IMR-90 (cell line): ENCODE data around the gene CKLF. TPM values are rescaled to one million over a fixed set of nuclear protein-coding genes. Genes with fewer than 3 reads are reported as not detected.

Source experiments
- ATAC-seq: fragments of 200-7000 bp; cut with Tn5 transposase; 2 replicates; pipeline ENCODE4 v1.9.1; 2020; ENCODE audit warnings: low read depth, mild to moderate bottlenecking, moderate library complexity
- BruUV-seq: library from RNA; stranded (reverse); fragments of 400-500 nt; replicated peaks from 2 replicates; lab custom pipeline; 2021; lab: Mats Ljungman, UMichigan
- CTCF ChIA-PET: fragments of 300-600 bp; formaldehyde crosslinking; extraction: SDS; loops from one replicate; lab custom pipeline; 2021; ENCODE audit warnings: antibody characterized with exemption; lab: Yijun Ruan, JAX
- POLR2A ChIA-PET: fragments of 300-600 bp; sonication (Branson Sonifier 250); formaldehyde crosslinking; loops from one replicate; lab custom pipeline; 2022; ENCODE audit warnings: antibody characterized with exemption; ENCODE audit not compliant: unreplicated experiment; lab: Charles Lee
- DNase-seq: peaks from one replicate; pipeline ENCODE4 v3.0.0; 2013
- H2AFZ ChIP-seq: replicated peaks from 2 replicates; pipeline ENCODE3; 2013; ENCODE audit warnings: low read length, mild to moderate bottlenecking; ENCODE audit not compliant: poor library complexity
- H2AK5ac ChIP-seq: 2 replicates; pipeline ENCODE4 v1.6.1; 2013; ENCODE audit warnings: low read depth, low read length, inconsistent platforms
- H2AK9ac ChIP-seq: replicated peaks from 2 replicates; pipeline ENCODE3; 2013; ENCODE audit warnings: mild to moderate bottlenecking, low read depth, low read length, moderate library complexity; ENCODE audit not compliant: poor library complexity
- H2BK120ac ChIP-seq: 2 replicates; pipeline ENCODE4 v1.6.1; 2013; ENCODE audit warnings: low read depth, low read length, inconsistent platforms
- H2BK15ac ChIP-seq: 3 replicates; pipeline ENCODE4 v1.6.1; 2013; ENCODE audit warnings: low read depth, low read length, inconsistent platforms
- H2BK20ac ChIP-seq: 2 replicates; pipeline ENCODE4 v1.6.1; 2013; ENCODE audit warnings: low read depth, mild to moderate bottlenecking, inconsistent platforms, low read length, moderate library complexity
- H2BK5ac ChIP-seq: 2 replicates; pipeline ENCODE4 v1.6.1; 2013; ENCODE audit warnings: mild to moderate bottlenecking, low read depth, low read length, inconsistent platforms; ENCODE audit not compliant: poor library complexity, severe bottlenecking
- H3K14ac ChIP-seq: replicated peaks from 2 replicates; pipeline ENCODE4 v1.6.1; 2013; ENCODE audit warnings: low read depth, low read length, inconsistent platforms
- H3K18ac ChIP-seq: 2 replicates; pipeline ENCODE4 v1.6.1; 2013; ENCODE audit warnings: low read depth, low read length, control low read depth
- H3K23ac ChIP-seq: 2 replicates; pipeline ENCODE4 v1.6.1; 2013; ENCODE audit warnings: low read depth, low read length, inconsistent platforms
- H3K27ac ChIP-seq: 2 replicates; pipeline ENCODE4 v1.5.1; 2013; ENCODE audit warnings: mild to moderate bottlenecking, control low read depth, low read length; ENCODE audit not compliant: insufficient read depth
- H3K27me3 ChIP-seq: 2 replicates; pipeline ENCODE4 v1.6.1; 2013; ENCODE audit warnings: low read length; ENCODE audit not compliant: control insufficient read depth, insufficient read depth
- H3K36me3 ChIP-seq: 2 replicates; pipeline ENCODE4 v1.6.1; 2013; ENCODE audit warnings: low read length, mixed read lengths; ENCODE audit not compliant: control insufficient read depth, insufficient read depth
- H3K4ac ChIP-seq: 2 replicates; pipeline ENCODE4 v1.6.1; 2013; ENCODE audit warnings: low read depth, low read length, inconsistent platforms
- H3K4me1 ChIP-seq: 2 replicates; pipeline ENCODE4 v1.6.1; 2013; ENCODE audit warnings: low read length, mixed read lengths; ENCODE audit not compliant: control insufficient read depth, insufficient read depth
- H3K4me2 ChIP-seq: 2 replicates; pipeline ENCODE4 v1.6.1; 2013; ENCODE audit warnings: low read depth, mild to moderate bottlenecking, control low read depth, low read length, moderate library complexity
- H3K4me3 ChIP-seq: 2 replicates; pipeline ENCODE4 v1.5.1; 2013; ENCODE audit warnings: low read depth, mild to moderate bottlenecking, control low read depth, low read length, moderate library complexity; ENCODE audit not compliant: insufficient read depth
- H3K56ac ChIP-seq: 2 replicates; pipeline ENCODE4 v1.6.1; 2013; ENCODE audit warnings: low read length, inconsistent platforms; ENCODE audit not compliant: insufficient read depth; ENCODE audit errors: extremely low read depth
- H3K79me1 ChIP-seq, 2 experiments: 2 replicates each; pipeline ENCODE4 v1.6.1; 2013; ENCODE audit warnings: low read length in 2 of 2, inconsistent platforms in 1 of 2, low read depth in 1 of 2
- H3K9ac ChIP-seq: 2 replicates; pipeline ENCODE4 v1.6.1; 2013; ENCODE audit warnings: low read depth, low read length, control low read depth
- H3K9me1 ChIP-seq: 2 replicates; pipeline ENCODE4 v1.6.1; 2013; ENCODE audit warnings: low read length, inconsistent platforms; ENCODE audit not compliant: insufficient read depth
- H3K9me3 ChIP-seq: 2 replicates; pipeline ENCODE4 v1.6.1; 2013; ENCODE audit warnings: low read length; ENCODE audit not compliant: control insufficient read depth, insufficient read depth
- H4K20me1 ChIP-seq: 2 replicates; pipeline ENCODE4 v1.6.1; 2013; ENCODE audit warnings: low read length, inconsistent platforms; ENCODE audit not compliant: insufficient read depth
- H4K5ac ChIP-seq: 2 replicates; pipeline ENCODE4 v1.6.1; 2013; ENCODE audit warnings: mild to moderate bottlenecking, low read depth, low read length, control low read depth
- H4K8ac ChIP-seq, 2 experiments: 2 replicates each; pipeline ENCODE4 v1.6.1; 2013; ENCODE audit warnings: low read depth in 2 of 2, low read length in 2 of 2, control low read depth in 1 of 2, inconsistent platforms in 1 of 2
- H4K91ac ChIP-seq: 2 replicates; pipeline ENCODE4 v1.6.1; 2013; ENCODE audit warnings: low read depth, low read length, inconsistent platforms; ENCODE audit not compliant: insufficient read depth
- CEBPB ChIP-seq: IDR thresholded peaks from 2 replicates; pipeline ENCODE4 v1.6.1; 2012; ENCODE audit warnings: low read depth, low read length, improper control_type of control experiment
- CHD1 ChIP-seq: IDR thresholded peaks from 2 replicates; pipeline ENCODE4 v1.6.1; 2012; ENCODE audit warnings: low read depth, low read length, improper control_type of control experiment
- MAFK ChIP-seq: IDR thresholded peaks from 2 replicates; pipeline ENCODE4 v1.6.1; 2012; ENCODE audit warnings: low read depth, low read length, improper control_type of control experiment
- MAZ ChIP-seq: IDR thresholded peaks from 2 replicates; pipeline ENCODE4 v1.6.1; 2012; ENCODE audit warnings: low read depth, mild to moderate bottlenecking, low read length, improper control_type of control experiment, moderate library complexity, borderline replicate concordance
- POLR2A ChIP-seq: IDR thresholded peaks from 2 replicates; pipeline ENCODE4 v1.6.1; 2012; ENCODE audit warnings: mild to moderate bottlenecking, low read depth, low read length
- RFX5 ChIP-seq: IDR thresholded peaks from 2 replicates; pipeline ENCODE4 v1.8.0; 2012; ENCODE audit warnings: low read depth, mild to moderate bottlenecking, low read length, moderate library complexity
- WGBS, 2 experiments: methylation state at CpG; one replicate each; pipeline versions ENCODE4 v1.1.5 to v1.1.7; 2013; ENCODE audit warnings: missing lambda C conversion rate in 2 of 2; ENCODE audit not compliant: insufficient read length in 1 of 2; ENCODE audit errors: extremely low coverage in 2 of 2; 5-methylcytosine and 5-hydroxymethylcytosine counted together
- dilution Hi-C: fragments of 300-500 bp; cut with HindIII; formaldehyde crosslinking; loops from one replicate; pipeline ENCODE4 v1.14.3; 2018; ENCODE audit warnings: low sequenced_read_pairs; ENCODE audit not compliant: unreplicated experiment
- in situ Hi-C: fragments of 300-500 bp; cut with MboI; formaldehyde crosslinking; loops from 3 replicates; pipeline ENCODE4 v1.14.3; 2019; ENCODE audit warnings: low sequenced_read_pairs, inconsistent platforms, mixed read lengths
- intact Hi-C: fragments of 100-400 bp; cut with micrococcal nuclease; formaldehyde crosslinking; loops from 2 replicates; pipeline ENCODE4 v1.10.0; 2022
- polyA plus RNA-seq, 3 experiments: library from polyadenylated mRNA; depleted of rRNA; stranded (reverse); fragments of >200 nt; gene quantifications; 2 replicates each; pipeline ENCODE4 v1.2.3, GENCODE V29; 2012; ENCODE audit warnings: low replicate concordance in 1 of 3
- total RNA-seq: library from RNA; depleted of rRNA; stranded (reverse); fragments of >200 nt; gene quantifications from 2 replicates; pipeline ENCODE4 v1.2.3, GENCODE V29; 2012
- TF ChIP-seq, protein P1 (sequence below): fragments of 150-350 bp; IDR thresholded peaks from 2 replicates; pipeline ENCODE4 v1.6.1; 2017; ENCODE audit warnings: mild to moderate bottlenecking, antibody characterized with exemption, low read length, low read depth

CKLF gene
- total and polyA plus RNA-seq, 2 of the 4 experiments (the other 2 are of a cell fraction), result 60.8 to 92.2 TPM

DNA sequence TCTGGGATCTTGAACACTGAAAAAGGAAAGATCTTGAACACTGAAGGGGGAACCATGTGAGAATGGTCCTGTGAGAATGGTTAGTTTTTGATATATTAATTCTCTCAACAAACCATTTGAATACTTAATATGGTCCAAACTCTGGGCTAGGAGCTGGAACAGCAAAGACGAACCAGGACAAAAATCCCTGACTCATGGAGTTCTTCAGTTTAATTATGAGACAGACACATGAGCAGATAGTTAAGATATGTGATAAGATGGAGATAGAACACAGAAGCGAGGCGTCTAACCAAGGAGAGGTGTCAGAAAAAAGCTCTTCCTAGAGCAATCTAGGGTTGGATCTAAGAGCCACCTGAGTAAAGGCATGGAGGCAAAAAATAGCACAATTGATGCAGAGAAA lies 1.6 kb downstream of the CKLF start:
- Histone ChIP-seq H2AFZ (no peak overlapping the region), H4K8ac (no peak overlapping the region), H3K9me3 (no peaks in the 10 kb centered on the region), H3K27ac (no peak overlapping the region), H3K9ac (no peak overlapping the region), H3K4ac (no peak overlapping the region), H3K9me1 (peaks cover 14% of the 10 kb centered on the region; the same call in 1 of the 2 replicates), H3K4me1 (peaks cover 6% of the 10 kb centered on the region), H3K56ac (no peak overlapping the region), H4K20me1 (no peaks in the 10 kb centered on the region), H3K4me3 (no peak overlapping the region), H2BK20ac (no peak overlapping the region), H4K91ac (no peak overlapping the region), H2AK9ac (no peak overlapping the region), H2BK5ac (no peak overlapping the region), H3K4me2 (no peak overlapping the region), H2BK120ac (no peak overlapping the region), H3K79me1 (peaks cover 52 to 73% of the 10 kb centered on the region in 2 experiments), H2BK15ac (no peak overlapping the region), H3K23ac (no peak overlapping the region), H3K18ac (no peak overlapping the region), H4K5ac (no peak overlapping the region), H3K36me3 (peaks cover 4% of the 10 kb centered on the region), H3K27me3 (no peaks in the 10 kb centered on the region), H3K14ac (no peak overlapping the region), H2AK5ac (no peak overlapping the region)
- CTCF ChIA-PET, result no interaction called here
- dilution Hi-C loops (no loop called here), in situ Hi-C loops (loop anchor here (5.0 kb wide), 1 partner anchor 48 kb away; the partner anchor contains the start of gene CMTM3), intact Hi-C loops (no loop called here)
- no TSS peak for BruUV-seq
- POLR2A ChIA-PET, result no interaction called here
- no peak for DNase-seq
- no peak for ATAC-seq
- no peak for TF ChIP-seq RFX5
- TF ChIP-seq CHD1, result no peak
- no peak for TF ChIP-seq MAFK
- no peak for TF ChIP-seq MAZ
- TF ChIP-seq CEBPB, result no peak
- TF ChIP-seq POLR2A, result no peak
- TF ChIP-seq, protein P1, sequence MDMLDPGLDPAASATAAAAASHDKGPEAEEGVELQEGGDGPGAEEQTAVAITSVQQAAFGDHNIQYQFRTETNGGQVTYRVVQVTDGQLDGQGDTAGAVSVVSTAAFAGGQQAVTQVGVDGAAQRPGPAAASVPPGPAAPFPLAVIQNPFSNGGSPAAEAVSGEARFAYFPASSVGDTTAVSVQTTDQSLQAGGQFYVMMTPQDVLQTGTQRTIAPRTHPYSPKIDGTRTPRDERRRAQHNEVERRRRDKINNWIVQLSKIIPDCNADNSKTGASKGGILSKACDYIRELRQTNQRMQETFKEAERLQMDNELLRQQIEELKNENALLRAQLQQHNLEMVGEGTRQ, result no peak
- WGBS, 2 experiments, result 90% methylated on average over 2 of the region's 3 CpGs; no CpG with 5 or more reads in 1 of the 2 experiments
